H9 (cell line): ENCODE data around the gene SLC7A6. TPM values are rescaled to one million over a fixed set of nuclear protein-coding genes. Genes with fewer than 3 reads are reported as not detected.

ENCODE experiments used
- DNase-seq: peaks from one replicate; pipeline ENCODE4 v3.0.0-alpha.2; 2017
- H2AFZ ChIP-seq: one replicate; pipeline ENCODE4 v1.6.1; 2013; ENCODE audit warnings: mild to moderate bottlenecking, low read length, control low read depth, moderate library complexity
- H2AK5ac ChIP-seq: 2 replicates; pipeline ENCODE4 v1.6.1; 2013; ENCODE audit warnings: low read length, control low read depth, mixed read lengths; ENCODE audit not compliant: insufficient read length
- H2BK120ac ChIP-seq: one replicate; pipeline ENCODE4 v1.6.1; 2013; ENCODE audit warnings: low read depth, mild to moderate bottlenecking, low read length, control low read depth, inconsistent platforms; ENCODE audit not compliant: poor library complexity, severe bottlenecking
- H2BK12ac ChIP-seq: 2 replicates; pipeline ENCODE4 v1.6.1; 2013; ENCODE audit warnings: low read length, control low read depth, mixed read lengths, low read depth; ENCODE audit not compliant: insufficient read length
- H2BK15ac ChIP-seq: 2 replicates; pipeline ENCODE4 v1.6.1; 2013; ENCODE audit warnings: low read depth, low read length, control low read depth
- H2BK20ac ChIP-seq: one replicate; pipeline ENCODE4 v1.6.1; 2013; ENCODE audit warnings: low read depth, mild to moderate bottlenecking, low read length, control low read depth, inconsistent platforms; ENCODE audit not compliant: poor library complexity, severe bottlenecking
- H2BK5ac ChIP-seq: 2 replicates; pipeline ENCODE4 v1.6.1; 2013; ENCODE audit warnings: low read length, control low read depth, mixed read lengths; ENCODE audit not compliant: insufficient read length
- H3K14ac ChIP-seq: 2 replicates; pipeline ENCODE4 v1.6.1; 2013; ENCODE audit warnings: low read length, control low read depth; ENCODE audit not compliant: insufficient read depth
- H3K18ac ChIP-seq: 2 replicates; pipeline ENCODE4 v1.6.1; 2013; ENCODE audit warnings: low read depth, mild to moderate bottlenecking, mixed read lengths, low read length, control low read depth; ENCODE audit not compliant: insufficient read length
- H3K23ac ChIP-seq: 2 replicates; pipeline ENCODE4 v1.6.1; 2013; ENCODE audit warnings: low read length, control low read depth, mixed read lengths, low read depth; ENCODE audit not compliant: insufficient read length
- H3K23me2 ChIP-seq: 2 replicates; pipeline ENCODE4 v1.6.1; 2013; ENCODE audit warnings: low read depth, mild to moderate bottlenecking, mixed read lengths, low read length, control low read depth; ENCODE audit not compliant: insufficient read length, poor library complexity, severe bottlenecking
- H3K27ac ChIP-seq: 2 replicates; pipeline ENCODE4 v1.5.1; 2013; ENCODE audit warnings: low read length, control low read depth, mixed read lengths, low read depth; ENCODE audit not compliant: insufficient read length
- H3K27me3 ChIP-seq: 2 replicates; pipeline ENCODE4 v1.6.1; 2013; ENCODE audit warnings: low read length, control low read depth, inconsistent platforms; ENCODE audit not compliant: insufficient read depth
- H3K4ac ChIP-seq: 2 replicates; pipeline ENCODE4 v1.6.1; 2013; ENCODE audit warnings: low read depth, mild to moderate bottlenecking, control low read depth, inconsistent platforms, low read length, moderate library complexity
- H3K4me1 ChIP-seq: 2 replicates; pipeline ENCODE4 v1.6.1; 2013; ENCODE audit warnings: low read length, control low read depth, inconsistent platforms; ENCODE audit not compliant: insufficient read depth
- H3K4me2 ChIP-seq: 2 replicates; pipeline ENCODE4 v1.6.1; 2013; ENCODE audit warnings: low read length, control low read depth, mixed read lengths; ENCODE audit not compliant: insufficient read length, insufficient read depth
- H3K56ac ChIP-seq: 2 replicates; pipeline ENCODE4 v1.6.1; 2013; ENCODE audit warnings: low read depth, mild to moderate bottlenecking, mixed read lengths, low read length, control low read depth; ENCODE audit not compliant: insufficient read length
- H3K79me1 ChIP-seq: 2 replicates; pipeline ENCODE4 v1.6.1; 2013; ENCODE audit warnings: low read depth, mild to moderate bottlenecking, moderate library complexity, low read length, control low read depth, inconsistent platforms; ENCODE audit not compliant: insufficient read depth, poor library complexity, severe bottlenecking
- H3K79me2 ChIP-seq: 2 replicates; pipeline ENCODE4 v1.6.1; 2013; ENCODE audit warnings: low read length, control low read depth, inconsistent platforms; ENCODE audit not compliant: insufficient read depth
- H3K9ac ChIP-seq: 2 replicates; pipeline ENCODE4 v1.6.1; 2013; ENCODE audit warnings: low read length, control low read depth, mixed read lengths; ENCODE audit not compliant: insufficient read length; ENCODE audit errors: extremely low read depth
- H3K9me3 ChIP-seq: one replicate; pipeline ENCODE4 v1.6.1; 2013; ENCODE audit warnings: low read depth, low read length, inconsistent platforms; ENCODE audit not compliant: control insufficient read depth
- H3T11ph ChIP-seq: one replicate; pipeline ENCODE4 v1.6.1; 2013; ENCODE audit warnings: mild to moderate bottlenecking, low read length, control low read depth, inconsistent platforms
- H4K20me1 ChIP-seq: one replicate; pipeline ENCODE4 v1.6.1; 2013; ENCODE audit not compliant: control insufficient read depth, insufficient read length, insufficient read depth
- H4K5ac ChIP-seq: 2 replicates; pipeline ENCODE4 v1.6.1; 2013; ENCODE audit warnings: low read depth, mild to moderate bottlenecking, mixed read lengths, low read length, control low read depth; ENCODE audit not compliant: insufficient read length
- H4K8ac ChIP-seq: replicated peaks from 2 replicates; pipeline ENCODE4 v1.6.1; 2013; ENCODE audit warnings: low read length, control low read depth, mixed read lengths, low read depth; ENCODE audit not compliant: insufficient read length
- H4K91ac ChIP-seq: 2 replicates; pipeline ENCODE4 v1.6.1; 2013; ENCODE audit warnings: low read depth, mild to moderate bottlenecking, moderate library complexity, mixed read lengths, low read length, control low read depth; ENCODE audit not compliant: insufficient read length
- H3K27ac Mint-ChIP-seq, 3 experiments: 2 replicates in 2 of 3; 3 replicates in 1 of 3; pipeline ENCODE4 v1.8.0; 2020 to 2021; ENCODE audit warnings: mixed read lengths in 3 of 3, mild to moderate bottlenecking in 1 of 3, moderate library complexity in 1 of 3
- H3K27me3 Mint-ChIP-seq: 2 replicates; pipeline ENCODE4 v1.8.0; 2021; ENCODE audit warnings: low read depth, mild to moderate bottlenecking, moderate library complexity, mixed read lengths
- H3K36me3 Mint-ChIP-seq, 3 experiments: 2 replicates in 2 of 3; 3 replicates in 1 of 3; pipeline ENCODE4 v1.8.0; 2020 to 2021; ENCODE audit warnings: low read depth in 3 of 3, mixed read lengths in 3 of 3; ENCODE audit not compliant: insufficient read depth in 1 of 3
- H3K4me1 Mint-ChIP-seq, 2 experiments: 2 replicates each; pipeline ENCODE4 v1.8.0; 2020; ENCODE audit warnings: mixed read lengths in 2 of 2
- H3K4me3 Mint-ChIP-seq, 2 experiments: 2 replicates in 1 of 2; 3 replicates in 1 of 2; pipeline ENCODE4 v1.8.0; 2020 to 2021; ENCODE audit warnings: mild to moderate bottlenecking in 2 of 2, mixed read lengths in 2 of 2, moderate library complexity in 1 of 2
- H3K9me3 Mint-ChIP-seq, 2 experiments: 2 replicates in 1 of 2; 3 replicates in 1 of 2; pipeline ENCODE4 v1.8.0; 2020; ENCODE audit warnings: mild to moderate bottlenecking in 2 of 2, mixed read lengths in 2 of 2, moderate library complexity in 1 of 2
- WGBS: extraction: QIAGEN DNeasy Blood & Tissue Kit; methylation state at CpG from one replicate; pipeline ENCODE4 v1.1.7; 2013; ENCODE audit warnings: missing lambda C conversion rate, low lambda C conversion rate, mixed read lengths; ENCODE audit not compliant: insufficient read length; ENCODE audit errors: extremely low coverage; 5-methylcytosine and 5-hydroxymethylcytosine counted together
- total RNA-seq: library from RNA; stranded (reverse); gene quantifications from 2 replicates; pipeline ENCODE4 v1.2.1, GENCODE V29; 2021
- TF ChIP-seq, protein P1 (sequence below): fragments of 200-600 bp; sonication (generic); conservative IDR thresholded peaks from 3 replicates; pipeline ENCODE4 v1.8.0; 2021; ENCODE audit warnings: antibody characterized with exemption, mild to moderate bottlenecking

SLC7A6 gene
- total RNA-seq, 1 experiment from 2014 or later: 21.1 TPM

GRCh38 chr16:68249371-68249770 is 15.0 kb upstream of the SLC7A6 start:
- DNase-seq: no peak
- Histone ChIP-seq H2BK15ac (no peak overlapping the region), H4K20me1 (no peaks in the 10 kb centered on the region), H2BK5ac (no peak overlapping the region), H3K4me2 (no peak overlapping the region), H3K9ac (no peak overlapping the region), H3K79me2 (no peaks in the 10 kb centered on the region), H3K18ac (no peak overlapping the region), H3K56ac (no peak overlapping the region), H3K23me2 (peaks cover 11% of the 10 kb centered on the region), H3K27ac (no peak overlapping the region), H3K4me1 (no peaks in the 10 kb centered on the region), H3K4ac (no peak overlapping the region), H2AFZ (no peak overlapping the region), H4K8ac (no peak overlapping the region), H3T11ph (no peak overlapping the region), H2BK20ac (no peak overlapping the region), H2BK120ac (no peak overlapping the region), H3K27me3 (no peaks in the 10 kb centered on the region), H2BK12ac (no peak overlapping the region), H3K14ac (no peak overlapping the region), H4K5ac (no peak overlapping the region), H4K91ac (no peak overlapping the region), H3K9me3 (no peaks in the 10 kb centered on the region), H3K23ac (no peak overlapping the region), H2AK5ac (no peak overlapping the region), H3K79me1 (no peaks in the 10 kb centered on the region)
- no CpG with 5 or more reads among the region's 4 CpGs for WGBS
- peaks cover 6% of the 10 kb centered on the region for H3K27me3 Mint-ChIP-seq
- peaks cover 13 to 15% of the 10 kb centered on the region in 2 experiments for H3K4me1 Mint-ChIP-seq
- TF ChIP-seq, protein P1, sequence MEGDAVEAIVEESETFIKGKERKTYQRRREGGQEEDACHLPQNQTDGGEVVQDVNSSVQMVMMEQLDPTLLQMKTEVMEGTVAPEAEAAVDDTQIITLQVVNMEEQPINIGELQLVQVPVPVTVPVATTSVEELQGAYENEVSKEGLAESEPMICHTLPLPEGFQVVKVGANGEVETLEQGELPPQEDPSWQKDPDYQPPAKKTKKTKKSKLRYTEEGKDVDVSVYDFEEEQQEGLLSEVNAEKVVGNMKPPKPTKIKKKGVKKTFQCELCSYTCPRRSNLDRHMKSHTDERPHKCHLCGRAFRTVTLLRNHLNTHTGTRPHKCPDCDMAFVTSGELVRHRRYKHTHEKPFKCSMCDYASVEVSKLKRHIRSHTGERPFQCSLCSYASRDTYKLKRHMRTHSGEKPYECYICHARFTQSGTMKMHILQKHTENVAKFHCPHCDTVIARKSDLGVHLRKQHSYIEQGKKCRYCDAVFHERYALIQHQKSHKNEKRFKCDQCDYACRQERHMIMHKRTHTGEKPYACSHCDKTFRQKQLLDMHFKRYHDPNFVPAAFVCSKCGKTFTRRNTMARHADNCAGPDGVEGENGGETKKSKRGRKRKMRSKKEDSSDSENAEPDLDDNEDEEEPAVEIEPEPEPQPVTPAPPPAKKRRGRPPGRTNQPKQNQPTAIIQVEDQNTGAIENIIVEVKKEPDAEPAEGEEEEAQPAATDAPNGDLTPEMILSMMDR: no peak
- peaks cover 1 to 15% (median 7%) of the 10 kb centered on the region in 3 experiments; a peak in 5 of 7 replicates for H3K36me3 Mint-ChIP-seq
- no peaks in the 10 kb centered on the region for H3K9me3 Mint-ChIP-seq
- no peak overlapping the region for H3K27ac Mint-ChIP-seq
- H3K4me3 Mint-ChIP-seq: no peak overlapping the region
